Spleen (tissue), 7 donors: ENCODE data around the gene ME2.

Experiments used
- CTCF ChIP-seq, 11 experiments: fragments of 200-600 bp in 7 of 11; fragments of 450-650 bp in 4 of 11; sonication (generic) in 4 of 11; IDR thresholded peaks in 8 of 11; conservative IDR thresholded peaks in 3 of 11; 1 replicate in 7 of 11; 2 replicates in 4 of 11; pipeline versions ENCODE4 v1.4.0 to v1.8.0; 2016 to 2021; ENCODE audit warnings: antibody characterized with exemption in 11 of 11, inconsistent platforms in 4 of 11, mild to moderate bottlenecking in 1 of 11
- POLR2A ChIP-seq, 3 donors: fragments of 450-650 bp; IDR thresholded peaks; one replicate each; pipeline ENCODE4 v1.5.1; 2017; ENCODE audit warnings: antibody characterized with exemption in 3 of 3, mild to moderate bottlenecking in 1 of 3
- donor health status: DM: no; HTN: no; CAD: no; lungs with moderate emphysema.
- donor health status: DM: no; HTN: no; CAD: no.
- donor health status: DM: no; HTN: no; CAD: no.

DNA sequence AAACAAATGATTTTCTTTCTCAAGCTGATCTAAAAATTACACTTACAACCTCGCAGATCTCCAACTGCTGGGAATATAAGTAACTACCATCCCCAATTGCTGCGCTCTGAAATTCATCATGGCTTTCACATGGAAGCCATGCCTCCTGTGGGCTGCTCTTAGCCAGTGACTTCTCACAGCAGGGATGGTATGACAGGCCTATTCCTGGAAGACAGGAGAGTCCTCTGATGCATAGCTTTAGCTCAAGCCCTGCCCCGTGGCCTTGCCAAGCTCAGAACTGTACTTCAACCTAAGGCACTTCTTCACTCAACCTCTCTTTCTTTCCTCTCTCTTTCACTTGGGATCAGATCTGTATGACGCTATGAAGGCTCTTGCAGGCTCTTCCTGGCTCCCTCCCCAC, 76.3 kb downstream of the ME2 start:
- TF ChIP-seq POLR2A (IDR thresholded peaks at IDR 0.05) (no peak), CTCF (IDR thresholded peaks at IDR 0.05 in 8 of 11, conservative IDR thresholded peaks at IDR 0.05 in 3 of 11) (no peak)
